Measurements from ENCODE around the gene BCAP29.
"Not testable (repeated sequence)": the region's sequence is repeated elsewhere in the genome, so short reads cannot be mapped to it uniquely, and the experiment has no call there.

Gene BCAP29, protein sequence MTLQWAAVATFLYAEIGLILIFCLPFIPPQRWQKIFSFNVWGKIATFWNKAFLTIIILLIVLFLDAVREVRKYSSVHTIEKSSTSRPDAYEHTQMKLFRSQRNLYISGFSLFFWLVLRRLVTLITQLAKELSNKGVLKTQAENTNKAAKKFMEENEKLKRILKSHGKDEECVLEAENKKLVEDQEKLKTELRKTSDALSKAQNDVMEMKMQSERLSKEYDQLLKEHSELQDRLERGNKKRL

DNA sequence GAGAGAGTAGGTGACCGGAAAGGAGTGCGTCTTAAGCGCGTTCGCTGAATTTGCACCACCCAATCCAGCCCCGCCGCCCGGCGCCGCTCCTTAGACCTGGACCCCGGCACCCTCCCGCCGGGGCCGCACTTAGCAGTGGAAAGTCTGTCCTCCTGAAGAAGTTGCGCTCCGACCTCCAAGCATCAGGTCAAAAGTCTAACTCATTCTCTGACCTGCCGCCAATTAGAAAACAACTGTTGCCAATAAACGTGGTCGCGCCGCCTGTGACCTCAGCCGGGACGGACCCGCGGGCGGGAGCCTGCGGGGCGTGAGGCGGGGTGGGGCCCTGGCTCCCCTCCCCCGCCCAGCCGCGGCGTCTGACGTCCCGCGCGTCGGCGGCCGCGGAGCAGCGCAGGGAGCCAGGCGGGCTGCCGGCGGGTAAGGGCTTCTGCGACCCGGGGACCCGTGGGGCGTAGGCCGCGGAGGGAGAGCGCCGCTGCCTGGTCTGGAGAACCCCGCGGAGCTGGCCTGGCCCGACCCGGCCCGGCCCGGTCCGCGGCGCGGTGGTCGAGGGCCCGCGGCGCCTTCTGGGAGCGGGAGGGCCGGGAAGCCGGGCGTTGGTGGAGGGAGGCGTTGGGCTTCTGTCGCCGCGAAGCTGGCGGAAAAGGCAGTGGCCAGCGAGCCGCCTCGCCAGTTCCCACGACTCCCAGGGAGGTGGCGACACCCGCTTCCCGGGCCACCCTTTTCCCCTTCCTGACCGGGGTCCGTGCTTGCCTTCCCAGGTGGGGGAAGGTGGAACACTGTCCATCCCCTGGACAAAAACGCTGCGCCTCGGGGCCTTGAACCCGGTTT, at the start of gene BCAP29:
Gene BCAP29, plus strand, starts transcription at position 362 of the 831 bp plus-strand sequence. CDS start 527 bp downstream, outside the sequence.
- ATAC-seq (replicated peaks): peak; percentile 97 to 98
- Mint-ChIP-seq H3K4me1 (peaks cover 8 to 10% of the 10 kb centered on the region in 2 donors), H3K4me3 (peak within 1 kb of the TSS; percentile 89 to 95), H3K27ac (peak within 1 kb of the TSS; percentile 92), H3K9me3 (no peaks in the 10 kb centered on the region), H3K27me3 (no peaks in the 10 kb centered on the region), H3K36me3 (peaks cover 6 to 13% of the 10 kb centered on the region in 2 donors)
- DNase-seq: peak; percentile 70

DNA sequence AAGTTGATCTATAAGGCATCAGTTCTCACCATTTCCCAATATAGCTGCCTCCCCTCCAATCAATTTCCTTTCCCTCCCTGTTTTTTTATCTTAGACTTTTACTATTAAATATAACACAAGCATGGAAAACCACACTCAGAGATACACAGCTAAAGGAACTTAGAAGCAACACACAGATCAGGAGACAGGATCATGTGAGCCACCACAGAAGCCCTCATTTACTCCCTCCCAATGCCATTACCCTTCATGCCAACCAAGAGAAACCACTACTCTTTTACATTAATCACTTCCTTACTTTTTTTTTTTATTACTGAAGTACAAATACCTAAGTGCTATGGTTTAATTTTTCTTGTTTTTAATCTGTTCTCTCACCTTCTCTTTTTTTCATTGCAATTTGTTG, 49.3 kb upstream of the BCAP29 start:
- Mint-ChIP-seq H3K36me3 (peaks cover 37 to 49% of the 10 kb centered on the region in 2 donors), H3K4me3 (no peak overlapping the region), H3K27ac (no peak overlapping the region), H3K27me3 (no peaks in the 10 kb centered on the region), H3K4me1 (peaks cover 8 to 30% of the 10 kb centered on the region in 2 donors), H3K9me3 (peaks cover 5% of the 10 kb centered on the region in 2 donors)
- ATAC-seq (replicated peaks): no peak
- DNase-seq: no peak

- Mint-ChIP-seq H3K4me1 (peaks cover 12 to 37% of the 10 kb centered on the region in 2 donors), H3K27ac (no peak overlapping the region), H3K9me3 (peaks cover 7 to 8% of the 10 kb centered on the region in 2 donors), H3K36me3 (peaks cover 48 to 66% of the 10 kb centered on the region in 2 donors), H3K4me3 (no peak overlapping the region), H3K27me3 (no peaks in the 10 kb centered on the region)
- no peak for DNase-seq
- ATAC-seq (replicated peaks): no peak
Measured at GRCh38 chr7:107534139-107534538, 45.9 kb upstream of the BCAP29 start.

- peaks cover 14 to 37% of the 10 kb centered on the region in 2 donors for H3K4me1 Mint-ChIP-seq
- H3K27ac Mint-ChIP-seq; ATAC-seq (replicated peaks); H3K27me3 Mint-ChIP-seq; H3K9me3 Mint-ChIP-seq; DNase-seq; H3K4me3 Mint-ChIP-seq: not testable (repeated sequence)
- H3K36me3 Mint-ChIP-seq: peaks cover 49 to 67% of the 10 kb centered on the region in 2 donors
Measured at GRCh38 chr7:107537228-107537627, 42.8 kb upstream of the BCAP29 start.

DNA sequence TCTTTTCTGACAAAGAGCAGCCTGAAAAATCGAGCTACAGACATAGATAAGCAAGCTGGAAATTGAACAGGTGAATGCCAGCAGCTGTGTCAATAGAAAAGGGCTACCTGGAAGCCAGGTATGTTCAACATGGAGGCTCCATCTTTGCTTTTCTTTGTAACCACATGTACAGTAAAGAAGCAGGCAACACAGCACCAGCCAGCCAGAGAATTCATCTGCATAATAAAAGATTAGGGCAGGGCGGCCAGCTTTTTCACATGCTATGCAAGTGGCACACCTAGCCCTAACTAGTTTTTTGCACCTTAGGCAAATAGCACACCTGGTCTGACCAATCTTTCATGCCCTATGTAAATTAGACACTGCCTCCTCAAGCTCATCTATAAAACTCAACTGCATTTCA, 42.0 kb upstream of the BCAP29 start:
- no peaks in the 10 kb centered on the region for H3K27me3 Mint-ChIP-seq
- H3K9me3 Mint-ChIP-seq: peaks cover 7 to 8% of the 10 kb centered on the region in 2 donors
- peaks cover 14 to 36% of the 10 kb centered on the region in 2 donors for H3K4me1 Mint-ChIP-seq
- ATAC-seq (replicated peaks): no peak
- H3K36me3 Mint-ChIP-seq: peaks cover 53 to 68% of the 10 kb centered on the region in 2 donors
- no peak overlapping the region for H3K27ac Mint-ChIP-seq
- H3K4me3 Mint-ChIP-seq: no peak overlapping the region
- no peak for DNase-seq

- peaks cover 57 to 64% of the 10 kb centered on the region in 2 donors for H3K36me3 Mint-ChIP-seq
- ATAC-seq (replicated peaks): no peak
- H3K9me3 Mint-ChIP-seq: peaks cover 11 to 13% of the 10 kb centered on the region in 2 donors
- H3K4me3 Mint-ChIP-seq: no peak overlapping the region
- H3K27ac Mint-ChIP-seq: peak overlapping the region; percentile 80
- no peaks in the 10 kb centered on the region for H3K27me3 Mint-ChIP-seq
- DNase-seq: no peak
- peaks cover 5 to 10% of the 10 kb centered on the region in 2 donors for H3K4me1 Mint-ChIP-seq
Measured at GRCh38 chr7:107543338-107543993, 36.6 kb upstream of the BCAP29 start.

GRCh38 chr7:107544848-107545591, 35.0 kb upstream of the BCAP29 start:
- H3K36me3 Mint-ChIP-seq: peaks cover 55 to 64% of the 10 kb centered on the region in 2 donors
- no peak overlapping the region for H3K27ac Mint-ChIP-seq
- DNase-seq (no peak), ATAC-seq (replicated peaks) (no peak)
- no peak overlapping the region for H3K4me3 Mint-ChIP-seq
- H3K9me3 Mint-ChIP-seq: peaks cover 11 to 13% of the 10 kb centered on the region in 2 donors
- H3K27me3 Mint-ChIP-seq: no peaks in the 10 kb centered on the region
- H3K4me1 Mint-ChIP-seq: peaks cover 5 to 12% of the 10 kb centered on the region in 2 donors

DNA sequence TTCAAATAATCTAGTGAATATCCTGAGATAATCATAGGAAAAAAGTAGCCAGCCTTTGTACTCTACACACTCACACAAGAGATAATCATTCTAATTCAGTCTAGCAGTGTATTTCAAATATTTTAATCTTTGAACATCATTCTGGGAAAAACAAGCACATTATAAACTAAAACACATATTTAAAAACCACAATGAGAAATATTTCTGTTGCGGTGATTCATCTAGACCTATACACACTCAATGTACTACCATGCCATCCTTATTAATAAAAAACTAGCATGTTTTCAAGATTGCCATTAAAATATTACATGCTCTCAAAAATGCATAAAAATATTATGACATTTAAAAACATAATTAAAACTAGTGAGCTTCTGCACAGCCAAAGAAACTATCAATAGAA, 28.1 kb upstream of the BCAP29 start:
- Mint-ChIP-seq H3K4me1 (peaks cover 10% of the 10 kb centered on the region in 2 donors), H3K9me3 (no peaks in the 10 kb centered on the region), H3K27me3 (no peaks in the 10 kb centered on the region), H3K36me3 (peaks cover 37 to 60% of the 10 kb centered on the region in 2 donors), H3K27ac (no peak overlapping the region), H3K4me3 (no peak overlapping the region)
- DNase-seq (no peak), ATAC-seq (replicated peaks) (no peak)

DNA sequence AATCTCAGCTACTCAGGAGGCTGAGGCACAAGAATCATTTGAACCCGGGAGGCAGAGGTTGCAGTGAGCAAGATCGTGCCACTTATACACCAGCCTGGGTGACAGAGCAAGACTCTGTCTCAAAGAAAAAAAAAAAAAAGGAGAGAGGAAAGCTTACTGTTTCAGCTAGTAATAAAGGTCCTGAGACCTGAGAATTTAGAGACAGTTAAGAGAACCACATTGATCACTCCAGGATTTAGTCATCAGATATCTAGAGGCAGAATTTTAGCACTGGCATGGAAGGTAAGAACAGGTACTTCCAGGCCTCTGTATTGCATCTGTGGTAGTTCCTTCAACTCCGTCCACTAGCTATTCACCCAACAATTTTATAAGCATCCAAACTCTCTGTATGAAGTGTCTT, 24.2 kb upstream of the BCAP29 start:
- Mint-ChIP-seq H3K4me3 (no peak overlapping the region), H3K36me3 (peaks cover 21 to 33% of the 10 kb centered on the region in 2 donors), H3K27me3 (no peaks in the 10 kb centered on the region), H3K27ac (no peak overlapping the region), H3K9me3 (no peaks in the 10 kb centered on the region), H3K4me1 (peaks cover 12 to 29% of the 10 kb centered on the region in 2 donors)
- ATAC-seq (replicated peaks) (no peak), DNase-seq (no peak)

DNA sequence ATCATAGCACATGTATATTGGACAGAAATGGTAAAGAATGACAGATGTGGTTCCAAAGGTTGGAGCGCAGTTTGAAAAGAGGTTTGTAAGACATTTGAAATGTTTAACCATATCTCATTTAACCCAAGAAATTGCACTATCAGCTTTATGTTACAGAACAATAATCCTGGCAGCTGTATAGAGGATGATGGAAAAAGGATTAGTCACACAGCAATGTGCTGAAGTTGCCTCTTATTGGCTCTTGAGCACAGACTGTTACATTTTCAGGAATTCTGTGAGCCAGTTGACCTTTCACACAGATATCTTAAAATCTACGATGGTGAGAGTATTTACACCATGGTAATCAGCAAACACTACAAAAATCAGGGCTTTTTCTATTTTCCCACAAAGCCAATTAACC, 20.2 kb upstream of the BCAP29 start:
- Mint-ChIP-seq H3K4me3 (no peak overlapping the region), H3K9me3 (no peaks in the 10 kb centered on the region), H3K27me3 (no peaks in the 10 kb centered on the region), H3K4me1 (peaks cover 24 to 47% of the 10 kb centered on the region in 2 donors), H3K36me3 (peaks cover 15 to 24% of the 10 kb centered on the region in 2 donors), H3K27ac (peak overlapping the region; percentile 11)
- no peak for ATAC-seq (replicated peaks)
- DNase-seq: no peak

- Mint-ChIP-seq H3K9me3 (no peaks in the 10 kb centered on the region), H3K36me3 (peaks cover 6 to 16% of the 10 kb centered on the region in 2 donors), H3K27me3 (no peaks in the 10 kb centered on the region), H3K4me1 (peaks cover 28 to 50% of the 10 kb centered on the region in 2 donors), H3K27ac (no peak overlapping the region), H3K4me3 (peak overlapping the region; percentile 22 to 50)
- peak in 1 of 2 donors; percentile 51 for ATAC-seq (replicated peaks)
- DNase-seq: no peak
Measured at GRCh38 chr7:107560898-107561516, 19.0 kb upstream of the BCAP29 start.

DNA sequence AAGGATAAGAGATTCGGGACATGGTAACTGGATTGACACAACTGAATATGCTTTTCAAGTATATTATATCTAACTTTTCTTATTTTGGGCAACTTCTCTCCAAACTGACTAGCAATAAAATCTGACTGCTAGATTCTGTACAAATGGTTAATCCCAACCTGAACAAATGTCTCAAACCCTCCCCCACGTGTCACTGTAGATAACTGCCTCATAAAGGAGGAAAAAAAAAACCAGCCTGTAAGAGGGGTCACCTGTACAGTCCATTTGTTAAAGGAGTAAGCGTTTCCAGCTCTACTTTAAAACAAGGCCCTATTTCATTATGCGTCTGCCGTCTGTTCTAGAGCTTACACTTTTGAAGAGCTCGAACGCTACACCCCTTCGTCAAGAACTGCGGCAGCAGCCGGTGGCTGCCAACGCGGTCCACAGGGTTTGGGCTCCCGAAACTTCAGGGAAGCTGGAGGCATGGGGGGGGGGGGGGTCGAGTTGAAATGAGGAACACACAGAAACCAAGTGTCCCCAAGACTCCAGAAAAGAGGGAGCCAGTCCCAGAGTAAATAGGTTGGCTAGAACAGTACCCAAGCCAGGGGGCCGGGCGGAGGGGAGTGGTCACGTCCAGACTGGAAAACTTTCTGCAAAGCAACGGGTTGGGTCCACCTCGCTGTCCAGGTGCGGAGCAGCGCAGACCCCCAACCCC, 16.8 kb upstream of the BCAP29 start:
- peaks cover 5 to 16% of the 10 kb centered on the region in 2 donors for H3K36me3 Mint-ChIP-seq
- H3K4me3 Mint-ChIP-seq: peak overlapping the region; percentile 94 to 96
- H3K27me3 Mint-ChIP-seq: no peaks in the 10 kb centered on the region
- ATAC-seq (replicated peaks): peak; percentile 64 to 65
- H3K27ac Mint-ChIP-seq: peak overlapping the region; percentile 95
- peaks cover 29 to 50% of the 10 kb centered on the region in 2 donors for H3K4me1 Mint-ChIP-seq
- no peak for DNase-seq
- no peaks in the 10 kb centered on the region for H3K9me3 Mint-ChIP-seq

All from stimulated activated naive B cell treated with anti-CD40 and anti-IgM and Interleukin-4, amounts not matched to agents 10 μg/mL and 1 μg/mL and 100 μg/mL, for 72 hours (primary cell).